ENCODE measurements around the gene IL32.
"Not testable (repeated sequence)": the region's sequence is repeated elsewhere in the genome, so short reads cannot be mapped to it uniquely, and the experiment has no call there.

IL32 gene

DNA sequence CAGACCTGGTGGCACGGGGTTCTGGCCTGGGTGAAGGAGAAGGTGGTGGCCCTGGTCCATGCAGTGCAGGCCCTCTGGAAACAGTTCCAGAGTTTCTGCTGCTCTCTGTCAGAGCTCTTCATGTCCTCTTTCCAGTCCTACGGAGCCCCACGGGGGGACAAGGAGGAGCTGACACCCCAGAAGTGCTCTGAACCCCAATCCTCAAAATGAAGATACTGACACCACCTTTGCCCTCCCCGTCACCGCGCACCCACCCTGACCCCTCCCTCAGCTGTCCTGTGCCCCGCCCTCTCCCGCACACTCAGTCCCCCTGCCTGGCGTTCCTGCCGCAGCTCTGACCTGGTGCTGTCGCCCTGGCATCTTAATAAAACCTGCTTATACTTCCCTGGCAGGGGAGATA, 3.7 kb downstream of the IL32 start:
- not testable (repeated sequence) for DNase-seq (ENCODE audit: low read depth in 4 of 4, low spot score in 1 of 4)

- DNase-seq (ENCODE audit: low read depth in 4 of 4, low spot score in 1 of 4): no peak
These were observed 5.2 kb downstream of the IL32 start for GRCh38 chr16:3070608-3071111.

GRCh38 chr16:3071655-3072054, 6.2 kb downstream of the IL32 start:
- no peak for DNase-seq (ENCODE audit: low read depth in 4 of 4, low spot score in 1 of 4)

- DNase-seq (ENCODE audit: low read depth in 4 of 4, low spot score in 1 of 4): not testable (repeated sequence)
These were observed 6.7 kb downstream of the IL32 start for GRCh38 chr16:3072148-3072547.

DNA sequence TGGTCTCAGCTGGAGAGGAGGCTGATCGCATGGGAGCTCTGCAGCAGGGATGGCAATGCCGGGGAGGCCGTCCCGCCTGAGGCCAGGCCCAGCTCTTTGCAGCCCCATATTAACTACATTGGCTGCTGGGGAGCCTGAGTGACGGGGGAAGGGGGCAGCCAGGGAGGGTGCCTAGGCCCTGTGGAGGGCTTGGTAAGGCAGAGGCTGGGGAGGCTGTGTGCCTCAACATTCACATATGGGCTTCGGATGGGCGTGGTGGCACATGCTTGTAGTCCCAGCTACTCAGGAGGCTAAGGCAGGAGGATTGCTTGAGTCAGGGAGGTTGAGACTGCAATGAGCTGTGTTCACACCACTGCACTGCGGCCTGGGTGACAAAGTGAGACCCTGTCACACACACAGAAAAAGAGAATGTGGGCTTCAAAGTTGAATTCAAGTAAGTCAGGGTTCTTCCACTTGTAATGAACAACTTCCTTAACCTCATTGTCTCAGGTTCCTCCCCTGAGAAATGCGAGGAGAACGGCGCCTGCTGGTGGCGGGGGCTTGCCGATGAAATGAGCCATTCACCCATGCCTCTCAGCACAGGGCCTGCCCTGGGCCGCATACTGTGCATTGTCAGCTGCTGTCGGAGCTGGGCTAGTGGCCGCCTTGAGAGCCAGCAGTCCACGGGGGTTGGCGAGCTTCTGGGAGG, 7.3 kb downstream of the IL32 start:
- not testable (repeated sequence) for DNase-seq (ENCODE audit: low read depth in 4 of 4, low spot score in 1 of 4)

DNA sequence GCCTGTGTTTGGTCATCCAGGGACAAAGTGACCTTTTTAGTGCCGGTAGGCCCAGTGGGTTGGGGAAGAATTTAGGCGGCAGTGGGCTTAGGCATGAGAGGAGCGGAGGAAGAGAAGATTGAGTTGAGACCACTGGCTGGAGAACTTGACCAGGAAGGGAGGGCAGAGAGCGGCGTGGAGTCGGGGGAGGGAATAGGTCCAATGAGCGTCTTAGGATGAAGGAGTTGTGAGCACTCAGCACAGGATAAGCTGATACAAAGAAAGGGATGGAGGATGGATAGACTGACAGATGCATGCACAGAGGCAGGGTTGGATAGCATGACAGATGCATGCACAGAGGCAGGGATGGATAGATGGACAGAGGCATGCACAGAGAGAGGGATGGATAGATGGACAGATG, 8.0 kb downstream of the IL32 start:
- DNase-seq (ENCODE audit: low read depth in 4 of 4, low spot score in 1 of 4): no peak

DNA sequence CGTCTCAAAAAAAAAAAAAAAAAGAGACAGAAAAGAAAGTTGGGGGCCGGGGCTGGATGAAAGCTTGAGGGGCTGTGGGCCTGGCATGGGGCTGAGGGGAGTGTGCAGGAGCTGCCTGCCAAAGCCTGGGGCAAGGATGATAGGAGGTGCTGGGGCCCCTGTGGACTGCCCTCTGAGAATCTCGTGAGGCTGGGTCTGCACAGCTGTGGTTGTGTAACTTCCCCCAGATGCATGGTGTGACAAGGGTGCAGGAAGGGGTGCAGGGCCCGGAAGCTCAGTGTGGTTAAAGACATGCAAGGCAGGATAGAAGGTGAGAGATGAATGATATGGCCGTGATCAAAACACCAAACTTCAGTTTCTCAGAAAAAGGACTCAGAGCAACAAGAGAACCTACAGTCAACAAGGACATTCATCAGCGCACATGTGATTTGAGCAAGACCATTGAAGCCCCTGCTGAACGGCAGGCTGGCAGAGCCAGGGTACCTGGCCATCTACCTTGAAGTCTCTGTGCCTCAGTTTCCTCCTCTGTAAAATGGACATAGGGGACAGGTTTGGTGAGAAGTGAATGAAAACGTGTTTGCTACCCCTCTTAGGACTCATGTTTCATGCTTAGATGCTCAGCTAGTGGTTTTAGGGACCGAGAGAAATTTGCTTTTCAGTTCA, 9.6 kb downstream of the IL32 start:
- peak in 1 of 4 experiments; percentile 69 for DNase-seq (ENCODE audit: low read depth in 4 of 4, low spot score in 1 of 4)

- DNase-seq (ENCODE audit: low read depth in 4 of 4, low spot score in 1 of 4): no peak
These were observed 10.1 kb downstream of the IL32 start for GRCh38 chr16:3075523-3075915.

DNA sequence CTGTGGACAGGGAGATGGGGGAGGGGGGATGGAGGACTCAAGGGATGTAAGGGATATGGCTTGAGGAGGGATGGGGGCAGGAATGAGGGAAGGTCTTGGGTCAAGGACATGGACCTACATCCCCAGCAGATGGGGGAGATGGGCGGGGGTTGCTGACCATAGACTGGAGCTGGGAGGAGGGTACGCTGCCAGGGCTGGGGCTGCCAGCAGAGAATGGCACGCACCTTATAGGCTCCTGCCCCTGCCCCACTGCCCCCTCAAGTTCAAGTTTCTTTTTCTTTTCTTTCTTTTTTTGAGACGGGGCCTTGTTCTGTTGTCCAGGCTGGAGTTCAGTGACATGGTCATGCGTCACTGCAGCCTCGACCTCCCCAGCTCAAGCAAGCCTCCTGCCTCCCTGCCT, 10.5 kb downstream of the IL32 start:
- not testable (repeated sequence) for DNase-seq (ENCODE audit: low read depth in 4 of 4, low spot score in 1 of 4)

GRCh38 chr16:3076577-3076976, 11.1 kb downstream of the IL32 start:
- DNase-seq (ENCODE audit: low read depth in 4 of 4, low spot score in 1 of 4): no peak

DNA sequence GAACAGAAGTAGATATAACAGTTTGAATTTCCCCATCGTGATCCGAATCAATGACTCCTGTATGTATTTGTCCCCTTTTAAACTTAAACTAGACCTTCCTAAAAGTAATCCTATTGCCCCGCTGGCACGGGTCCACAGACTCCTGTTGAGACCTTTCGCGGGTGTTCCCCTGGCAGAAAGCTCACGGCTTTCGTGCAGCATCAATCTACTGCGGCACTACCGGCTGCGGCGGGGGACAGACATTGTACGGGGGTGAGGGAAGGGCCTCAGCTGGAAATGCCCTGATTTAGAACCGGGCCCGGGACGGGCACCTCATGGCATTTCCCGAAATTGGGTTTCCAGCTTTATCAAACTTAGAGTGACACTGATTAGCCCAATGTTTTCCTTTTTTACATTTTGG, 14.6 kb downstream of the IL32 start:
- no peak for DNase-seq (ENCODE audit: low read depth in 4 of 4, low spot score in 1 of 4)

- not testable (repeated sequence) for DNase-seq (ENCODE audit: low read depth in 4 of 4, low spot score in 1 of 4)
These were observed 16.5 kb downstream of the IL32 start for GRCh38 chr16:3081957-3082356.

- DNase-seq (ENCODE audit: low read depth in 4 of 4, low spot score in 1 of 4): not testable (repeated sequence)
These were observed 18.0 kb downstream of the IL32 start for GRCh38 chr16:3083408-3083807.

GRCh38 chr16:3084491-3084890, 19.1 kb downstream of the IL32 start:
- no peak for DNase-seq (ENCODE audit: low read depth in 4 of 4, low spot score in 1 of 4)

GRCh38 chr16:3084969-3085670, 19.7 kb downstream of the IL32 start:
- DNase-seq (ENCODE audit: low read depth in 4 of 4, low spot score in 1 of 4): no peak

GRCh38 chr16:3085868-3086595, 20.6 kb downstream of the IL32 start:
- no peak for DNase-seq (ENCODE audit: low read depth in 4 of 4, low spot score in 1 of 4)

GRCh38 chr16:3086596-3087242, 21.3 kb downstream of the IL32 start:
- DNase-seq (ENCODE audit: low read depth in 4 of 4, low spot score in 1 of 4): no peak

DNA sequence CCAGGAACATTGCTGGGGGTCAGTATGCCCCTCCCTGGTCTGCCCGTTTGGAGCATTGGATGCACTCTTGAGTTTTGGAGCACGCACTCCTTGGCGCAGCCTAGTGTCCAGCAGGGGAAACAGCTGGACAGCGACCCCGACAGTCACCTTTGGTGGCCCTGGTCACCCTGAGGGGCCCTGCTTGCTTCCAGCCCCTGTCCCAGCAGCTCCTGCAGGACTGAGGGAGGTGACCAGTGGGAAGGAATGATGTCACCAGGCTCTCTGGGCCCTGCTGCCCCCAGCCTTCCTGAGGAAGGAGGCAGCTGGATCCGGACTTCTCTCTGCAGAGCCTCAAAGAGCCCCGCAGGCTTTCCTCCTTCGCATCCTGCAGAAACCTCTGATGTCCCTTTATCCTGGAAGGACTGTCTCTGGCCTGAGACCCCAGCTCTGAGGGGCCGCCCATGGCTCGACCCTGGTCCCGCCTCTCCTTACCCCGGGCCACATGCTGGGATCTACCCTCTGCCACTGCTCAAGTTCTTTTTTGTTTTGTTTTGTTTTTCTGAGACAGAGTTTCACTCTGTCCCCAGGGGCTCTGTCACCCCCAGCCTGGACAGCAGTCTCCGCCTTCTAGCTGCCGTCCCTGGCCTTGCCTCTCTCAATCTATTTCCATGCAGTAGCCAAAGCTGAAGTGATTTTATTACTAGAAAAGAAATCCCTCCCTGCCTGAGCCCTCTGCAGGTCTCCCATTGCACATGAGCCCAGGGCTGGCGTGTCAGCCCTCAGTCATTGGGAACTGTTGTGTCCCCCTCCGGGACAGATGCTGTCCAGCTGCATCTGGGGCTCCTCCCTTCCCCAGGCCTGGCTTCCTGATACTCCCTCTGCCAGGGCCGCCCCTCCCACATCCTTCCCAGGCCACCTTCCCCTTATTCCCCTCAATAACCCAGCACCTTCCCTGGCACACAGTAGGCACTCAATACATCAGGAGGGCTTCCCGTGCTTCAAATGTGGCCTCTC, 22.1 kb downstream of the IL32 start:
- DNase-seq (ENCODE audit: low read depth in 4 of 4, low spot score in 1 of 4): no peak

DNA sequence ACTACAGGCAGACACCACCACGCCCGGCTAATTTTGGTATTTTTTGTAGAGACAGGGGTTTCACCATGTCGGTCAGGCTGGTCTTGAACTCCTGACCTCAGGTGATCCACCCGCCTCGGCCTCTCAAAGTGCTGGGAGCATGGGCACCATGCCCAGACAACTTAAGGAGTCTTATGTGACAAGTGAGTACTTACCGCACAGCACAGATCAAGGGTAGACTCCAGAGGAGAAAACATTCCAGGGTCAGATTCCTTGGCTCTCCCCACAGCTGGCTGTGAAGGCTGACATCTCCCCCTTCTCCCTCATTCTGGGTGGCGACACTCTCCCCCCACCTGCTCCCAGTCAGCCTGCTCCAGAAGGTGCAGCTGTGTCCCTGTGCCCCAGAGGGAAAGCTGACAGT, 23.0 kb downstream of the IL32 start:
- no peak for DNase-seq (ENCODE audit: low read depth in 4 of 4, low spot score in 1 of 4)

Measured in stimulated activated CD4-positive, alpha-beta T cell treated with anti-CD3 and anti-CD28 coated beads, Interleukin-1b, Interleukin-23, amount 100 ng/mL, for 24 hours (primary cell).